Sigmoid colon (tissue), 4 donors: ENCODE measurements around the gene ZCCHC14.

Experiments
- CTCF ChIP-seq, 4 experiments: fragments of 450-650 bp in 3 of 4; fragments of 200-600 bp in 1 of 4; IDR thresholded peaks; one replicate each; pipeline ENCODE4 v1.5.1; 2016 to 2019; ENCODE audit warnings: antibody characterized with exemption in 4 of 4, mild to moderate bottlenecking in 3 of 4, moderate library complexity in 2 of 4
- EP300 ChIP-seq, 4 donors: sonication (generic); formaldehyde crosslinking; IDR thresholded peaks; one replicate each; pipeline ENCODE4 v1.6.1; 2017; ENCODE audit warnings: antibody characterized with exemption in 4 of 4
- POLR2A ChIP-seq, 2 donors: fragments of 450-650 bp; IDR thresholded peaks; one replicate each; pipeline ENCODE4 v1.6.1; 2016; ENCODE audit warnings: antibody characterized with exemption in 2 of 2, mild to moderate bottlenecking in 2 of 2, moderate library complexity in 2 of 2
- POLR2AphosphoS5 ChIP-seq, 4 donors: sonication (generic); formaldehyde crosslinking; IDR thresholded peaks; one replicate each; pipeline ENCODE4 v1.6.1; 2017; ENCODE audit warnings: antibody characterized with exemption in 4 of 4

- TF ChIP-seq EP300 (IDR thresholded peaks at IDR 0.05): no peak
- TF ChIP-seq CTCF (IDR thresholded peaks at IDR 0.05): no peak
- no peak for TF ChIP-seq POLR2AphosphoS5 (IDR thresholded peaks at IDR 0.05)
- no peak for TF ChIP-seq POLR2A (IDR thresholded peaks at IDR 0.05)
These were observed 22.9 kb upstream of the ZCCHC14 start for GRCh38 chr16:87515475-87516330.
